Measurements from ENCODE around the gene DPPA4.

DPPA4 gene

DNA sequence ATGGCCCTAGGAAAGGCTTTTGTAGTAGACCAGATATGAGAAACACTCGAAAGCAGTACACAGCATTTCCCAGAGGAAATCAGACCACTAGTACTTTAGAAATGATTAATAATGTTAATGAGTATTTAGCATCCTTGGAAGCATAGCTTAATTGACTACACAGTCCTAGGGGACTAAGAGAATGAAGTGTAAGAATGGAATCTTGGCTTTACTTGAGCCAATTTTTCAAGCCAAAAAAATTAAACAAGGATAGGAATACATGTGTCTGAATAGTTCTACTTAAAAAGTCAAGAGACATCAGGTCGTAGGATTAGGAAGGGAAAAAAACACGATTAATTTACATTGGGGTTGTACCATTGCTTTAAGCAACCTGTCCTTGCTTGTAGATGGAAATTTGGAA lies 59.2 kb downstream of the DPPA4 start:
- no peak overlapping the region for H3K4me3 ChIP-seq (replicated peaks in 1 of 2; ENCODE audit: low read depth in 2 of 2, low read length in 2 of 2)
- no peak for DNase-seq (ENCODE audit: low read depth in 2 of 2)
- TF ChIP-seq, protein P1, sequence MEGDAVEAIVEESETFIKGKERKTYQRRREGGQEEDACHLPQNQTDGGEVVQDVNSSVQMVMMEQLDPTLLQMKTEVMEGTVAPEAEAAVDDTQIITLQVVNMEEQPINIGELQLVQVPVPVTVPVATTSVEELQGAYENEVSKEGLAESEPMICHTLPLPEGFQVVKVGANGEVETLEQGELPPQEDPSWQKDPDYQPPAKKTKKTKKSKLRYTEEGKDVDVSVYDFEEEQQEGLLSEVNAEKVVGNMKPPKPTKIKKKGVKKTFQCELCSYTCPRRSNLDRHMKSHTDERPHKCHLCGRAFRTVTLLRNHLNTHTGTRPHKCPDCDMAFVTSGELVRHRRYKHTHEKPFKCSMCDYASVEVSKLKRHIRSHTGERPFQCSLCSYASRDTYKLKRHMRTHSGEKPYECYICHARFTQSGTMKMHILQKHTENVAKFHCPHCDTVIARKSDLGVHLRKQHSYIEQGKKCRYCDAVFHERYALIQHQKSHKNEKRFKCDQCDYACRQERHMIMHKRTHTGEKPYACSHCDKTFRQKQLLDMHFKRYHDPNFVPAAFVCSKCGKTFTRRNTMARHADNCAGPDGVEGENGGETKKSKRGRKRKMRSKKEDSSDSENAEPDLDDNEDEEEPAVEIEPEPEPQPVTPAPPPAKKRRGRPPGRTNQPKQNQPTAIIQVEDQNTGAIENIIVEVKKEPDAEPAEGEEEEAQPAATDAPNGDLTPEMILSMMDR (IDR thresholded peaks at IDR 0.05; ENCODE audit: low read depth, low read length), result no peak

Measured in cardiac fibroblast (primary cell).